H1 (cell line): ENCODE measurements around the gene CALM3. TPM values are rescaled to one million over a fixed set of nuclear protein-coding genes. Genes with fewer than 3 reads are reported as not detected.

ENCODE experiments used
- EZH2 ChIP-seq: fragments of 200-600 bp; sonication (generic); IDR thresholded peaks from 2 replicates; pipeline ENCODE4 v1.7.1; 2012; ENCODE audit warnings: low read depth, mild to moderate bottlenecking, moderate library complexity, low read length, inconsistent platforms; ENCODE audit not compliant: severe bottlenecking
- KDM5A ChIP-seq: fragments of 200-600 bp; IDR thresholded peaks from 2 replicates; pipeline ENCODE4 v1.7.1; 2012; ENCODE audit warnings: mild to moderate bottlenecking, low read length, inconsistent platforms, mixed read lengths
- NANOG ChIP-seq: IDR thresholded peaks from 2 replicates; pipeline ENCODE4 v1.6.1; 2011; ENCODE audit warnings: low read length, low read depth, mild to moderate bottlenecking, inconsistent platforms; ENCODE audit not compliant: insufficient read depth, poor library complexity, severe bottlenecking
- RAD21 ChIP-seq, 2 experiments: IDR thresholded peaks in 1 of 2; conservative IDR thresholded peaks in 1 of 2; 2 replicates each; pipeline ENCODE4 v1.6.1; 2011; ENCODE audit warnings: low read depth in 2 of 2, low read length in 2 of 2, improper control_type of control experiment in 1 of 2, inconsistent platforms in 1 of 2, mild to moderate bottlenecking in 1 of 2, moderate library complexity in 1 of 2
- TEAD4 ChIP-seq: IDR thresholded peaks from 2 replicates; pipeline ENCODE4 v1.6.1; 2012; ENCODE audit warnings: low read depth, low read length, inconsistent platforms, mixed read lengths
- YY1 ChIP-seq: IDR thresholded peaks from 2 replicates; pipeline ENCODE4 v1.6.1; 2011; ENCODE audit warnings: low read depth, mild to moderate bottlenecking, low read length
- polyA plus RNA-seq, 7 experiments: library from polyadenylated mRNA; depleted of rRNA in 3 of 7; stranded (reverse) in 5 of 7; unstranded in 2 of 7; fragments of >200 nt in 5 of 7; fragments of 200-250 nt in 2 of 7; gene quantifications; 1 replicate in 5 of 7; 2 replicates in 1 of 7; 4 replicates in 1 of 7; pipeline versions ENCODE4 v1.2.1 to v1.2.3, GENCODE V29; 2011 to 2013; ENCODE audit warnings: missing spikeins in 2 of 7, mixed read lengths in 2 of 7
- total RNA-seq: library from RNA; stranded (reverse); fragmentation: NEBNext Ultra II Directional; extraction: Animal tissue kit (Norgen Biotek cat#: 25700); gene quantifications from 2 replicates; pipeline ENCODE4 v1.2.1, GENCODE V29; 2021
- TF ChIP-seq, protein P1 (sequence below): fragments of 300-600 bp; sonication (generic); IDR thresholded peaks from 2 replicates; pipeline ENCODE4 v1.7.1; 2012; ENCODE audit warnings: low read length, moderate library complexity, mild to moderate bottlenecking, inconsistent platforms; ENCODE audit not compliant: insufficient replicate concordance

CALM3 gene
- total and polyA plus RNA-seq, 2 of the 8 experiments (the other 6 are each of a cell fraction or from before 2014, with no cell fraction given): 315 to 326 TPM

DNA sequence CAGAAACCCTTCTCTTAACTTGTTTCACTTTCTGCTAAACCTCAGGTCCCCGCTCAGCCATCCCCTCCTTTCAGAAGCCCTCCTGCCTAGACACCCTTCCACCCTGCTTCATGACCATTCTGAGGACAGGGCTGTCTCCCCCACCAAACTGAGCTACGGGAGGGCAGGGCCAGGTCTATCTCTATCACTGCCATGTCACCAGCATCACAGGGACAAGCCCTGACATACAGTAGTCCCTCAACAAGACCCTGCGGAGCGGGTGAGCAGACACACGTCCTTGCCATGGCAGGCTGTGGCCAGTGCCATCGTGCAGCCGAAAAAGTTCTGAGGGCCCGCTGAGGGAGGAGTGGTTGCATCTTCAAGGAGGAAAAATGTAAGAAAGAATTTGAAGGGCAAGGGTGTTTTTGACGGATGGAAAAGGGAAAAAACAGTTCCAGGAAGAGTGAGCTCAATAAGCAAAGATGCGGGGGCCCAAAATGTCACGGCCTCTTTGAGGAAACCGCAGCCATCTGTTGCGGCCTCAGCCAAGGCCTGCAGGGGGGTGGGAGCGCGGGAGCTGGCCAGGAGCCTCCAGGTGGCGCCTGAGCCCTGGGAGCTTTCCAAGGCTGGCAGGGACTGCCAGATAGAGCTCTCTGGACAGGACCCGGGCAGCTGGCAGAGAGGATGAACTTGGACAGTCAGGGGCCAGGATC is 15.6 kb downstream of the CALM3 start (continued):
- TF ChIP-seq, protein P1, sequence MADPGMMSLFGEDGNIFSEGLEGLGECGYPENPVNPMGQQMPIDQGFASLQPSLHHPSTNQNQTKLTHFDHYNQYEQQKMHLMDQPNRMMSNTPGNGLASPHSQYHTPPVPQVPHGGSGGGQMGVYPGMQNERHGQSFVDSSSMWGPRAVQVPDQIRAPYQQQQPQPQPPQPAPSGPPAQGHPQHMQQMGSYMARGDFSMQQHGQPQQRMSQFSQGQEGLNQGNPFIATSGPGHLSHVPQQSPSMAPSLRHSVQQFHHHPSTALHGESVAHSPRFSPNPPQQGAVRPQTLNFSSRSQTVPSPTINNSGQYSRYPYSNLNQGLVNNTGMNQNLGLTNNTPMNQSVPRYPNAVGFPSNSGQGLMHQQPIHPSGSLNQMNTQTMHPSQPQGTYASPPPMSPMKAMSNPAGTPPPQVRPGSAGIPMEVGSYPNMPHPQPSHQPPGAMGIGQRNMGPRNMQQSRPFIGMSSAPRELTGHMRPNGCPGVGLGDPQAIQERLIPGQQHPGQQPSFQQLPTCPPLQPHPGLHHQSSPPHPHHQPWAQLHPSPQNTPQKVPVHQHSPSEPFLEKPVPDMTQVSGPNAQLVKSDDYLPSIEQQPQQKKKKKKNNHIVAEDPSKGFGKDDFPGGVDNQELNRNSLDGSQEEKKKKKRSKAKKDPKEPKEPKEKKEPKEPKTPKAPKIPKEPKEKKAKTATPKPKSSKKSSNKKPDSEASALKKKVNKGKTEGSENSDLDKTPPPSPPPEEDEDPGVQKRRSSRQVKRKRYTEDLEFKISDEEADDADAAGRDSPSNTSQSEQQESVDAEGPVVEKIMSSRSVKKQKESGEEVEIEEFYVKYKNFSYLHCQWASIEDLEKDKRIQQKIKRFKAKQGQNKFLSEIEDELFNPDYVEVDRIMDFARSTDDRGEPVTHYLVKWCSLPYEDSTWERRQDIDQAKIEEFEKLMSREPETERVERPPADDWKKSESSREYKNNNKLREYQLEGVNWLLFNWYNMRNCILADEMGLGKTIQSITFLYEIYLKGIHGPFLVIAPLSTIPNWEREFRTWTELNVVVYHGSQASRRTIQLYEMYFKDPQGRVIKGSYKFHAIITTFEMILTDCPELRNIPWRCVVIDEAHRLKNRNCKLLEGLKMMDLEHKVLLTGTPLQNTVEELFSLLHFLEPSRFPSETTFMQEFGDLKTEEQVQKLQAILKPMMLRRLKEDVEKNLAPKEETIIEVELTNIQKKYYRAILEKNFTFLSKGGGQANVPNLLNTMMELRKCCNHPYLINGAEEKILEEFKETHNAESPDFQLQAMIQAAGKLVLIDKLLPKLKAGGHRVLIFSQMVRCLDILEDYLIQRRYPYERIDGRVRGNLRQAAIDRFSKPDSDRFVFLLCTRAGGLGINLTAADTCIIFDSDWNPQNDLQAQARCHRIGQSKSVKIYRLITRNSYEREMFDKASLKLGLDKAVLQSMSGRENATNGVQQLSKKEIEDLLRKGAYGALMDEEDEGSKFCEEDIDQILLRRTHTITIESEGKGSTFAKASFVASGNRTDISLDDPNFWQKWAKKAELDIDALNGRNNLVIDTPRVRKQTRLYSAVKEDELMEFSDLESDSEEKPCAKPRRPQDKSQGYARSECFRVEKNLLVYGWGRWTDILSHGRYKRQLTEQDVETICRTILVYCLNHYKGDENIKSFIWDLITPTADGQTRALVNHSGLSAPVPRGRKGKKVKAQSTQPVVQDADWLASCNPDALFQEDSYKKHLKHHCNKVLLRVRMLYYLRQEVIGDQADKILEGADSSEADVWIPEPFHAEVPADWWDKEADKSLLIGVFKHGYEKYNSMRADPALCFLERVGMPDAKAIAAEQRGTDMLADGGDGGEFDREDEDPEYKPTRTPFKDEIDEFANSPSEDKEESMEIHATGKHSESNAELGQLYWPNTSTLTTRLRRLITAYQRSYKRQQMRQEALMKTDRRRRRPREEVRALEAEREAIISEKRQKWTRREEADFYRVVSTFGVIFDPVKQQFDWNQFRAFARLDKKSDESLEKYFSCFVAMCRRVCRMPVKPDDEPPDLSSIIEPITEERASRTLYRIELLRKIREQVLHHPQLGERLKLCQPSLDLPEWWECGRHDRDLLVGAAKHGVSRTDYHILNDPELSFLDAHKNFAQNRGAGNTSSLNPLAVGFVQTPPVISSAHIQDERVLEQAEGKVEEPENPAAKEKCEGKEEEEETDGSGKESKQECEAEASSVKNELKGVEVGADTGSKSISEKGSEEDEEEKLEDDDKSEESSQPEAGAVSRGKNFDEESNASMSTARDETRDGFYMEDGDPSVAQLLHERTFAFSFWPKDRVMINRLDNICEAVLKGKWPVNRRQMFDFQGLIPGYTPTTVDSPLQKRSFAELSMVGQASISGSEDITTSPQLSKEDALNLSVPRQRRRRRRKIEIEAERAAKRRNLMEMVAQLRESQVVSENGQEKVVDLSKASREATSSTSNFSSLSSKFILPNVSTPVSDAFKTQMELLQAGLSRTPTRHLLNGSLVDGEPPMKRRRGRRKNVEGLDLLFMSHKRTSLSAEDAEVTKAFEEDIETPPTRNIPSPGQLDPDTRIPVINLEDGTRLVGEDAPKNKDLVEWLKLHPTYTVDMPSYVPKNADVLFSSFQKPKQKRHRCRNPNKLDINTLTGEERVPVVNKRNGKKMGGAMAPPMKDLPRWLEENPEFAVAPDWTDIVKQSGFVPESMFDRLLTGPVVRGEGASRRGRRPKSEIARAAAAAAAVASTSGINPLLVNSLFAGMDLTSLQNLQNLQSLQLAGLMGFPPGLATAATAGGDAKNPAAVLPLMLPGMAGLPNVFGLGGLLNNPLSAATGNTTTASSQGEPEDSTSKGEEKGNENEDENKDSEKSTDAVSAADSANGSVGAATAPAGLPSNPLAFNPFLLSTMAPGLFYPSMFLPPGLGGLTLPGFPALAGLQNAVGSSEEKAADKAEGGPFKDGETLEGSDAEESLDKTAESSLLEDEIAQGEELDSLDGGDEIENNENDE: no peak
- TF ChIP-seq KDM5A (no peak), EZH2 (no peak), YY1 (peak; percentile 27; the same call in 1 of the 2 replicates), RAD21 (IDR thresholded peaks at IDR 0.05 in 1 of 2, conservative IDR thresholded peaks at IDR 0.05 in 1 of 2; ENCODE audit: low read depth in 2 of 2, low read length in 2 of 2) (peak; percentile 60 to 76), NANOG (no peak), TEAD4 (no peak)
- TF ChIP-seq, all 59 proteins: peak for 3
